GM19455 (cell line): ENCODE measurements around the gene HOXA10.

Experiments used
- ATAC-seq: cut with Tn5 transposase; IDR thresholded peaks from one replicate; pipeline ENCODE4 v1.9.1; 2021; ENCODE audit not compliant: unreplicated experiment

Gene HOXA10

DNA sequence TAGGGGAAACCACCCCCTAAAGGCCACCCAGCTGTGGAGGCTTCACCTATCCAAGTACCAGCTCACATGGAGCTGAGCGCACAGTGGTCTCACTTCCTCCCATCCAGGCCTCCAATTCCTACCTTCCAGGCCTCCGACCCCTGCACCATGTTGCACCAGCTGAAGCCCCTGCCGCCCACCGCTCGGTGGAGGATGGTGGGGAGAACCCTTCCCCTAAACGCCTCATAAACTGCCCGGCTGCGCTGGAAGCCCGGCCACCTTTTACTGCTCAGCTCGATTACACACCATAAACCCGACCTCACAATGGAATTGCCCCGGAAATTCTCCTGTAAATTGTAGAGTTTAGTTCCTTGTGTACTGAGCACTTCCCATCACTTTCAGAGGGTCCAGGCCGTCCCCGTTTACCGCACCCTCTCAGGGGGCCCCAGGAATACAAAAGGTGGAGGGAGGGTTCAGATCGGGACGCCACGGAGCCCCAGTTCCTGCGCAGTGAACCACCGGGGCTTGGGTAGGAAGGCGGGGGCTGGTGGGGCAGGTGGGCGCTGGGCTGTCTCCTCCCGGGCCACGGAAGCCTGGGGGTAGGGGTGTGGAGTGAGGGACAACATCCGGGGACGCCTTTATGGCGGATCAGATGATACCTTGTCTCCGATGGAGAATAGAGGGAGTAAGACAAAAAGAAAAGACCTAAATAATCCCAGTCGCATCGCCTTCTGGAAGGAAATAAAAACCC is 16.3 kb downstream of the HOXA10 start:
- ATAC-seq, result no peak

- ATAC-seq, result no peak
These were observed 17.0 kb downstream of the HOXA10 start for GRCh38 chr7:27156916-27157701.

DNA sequence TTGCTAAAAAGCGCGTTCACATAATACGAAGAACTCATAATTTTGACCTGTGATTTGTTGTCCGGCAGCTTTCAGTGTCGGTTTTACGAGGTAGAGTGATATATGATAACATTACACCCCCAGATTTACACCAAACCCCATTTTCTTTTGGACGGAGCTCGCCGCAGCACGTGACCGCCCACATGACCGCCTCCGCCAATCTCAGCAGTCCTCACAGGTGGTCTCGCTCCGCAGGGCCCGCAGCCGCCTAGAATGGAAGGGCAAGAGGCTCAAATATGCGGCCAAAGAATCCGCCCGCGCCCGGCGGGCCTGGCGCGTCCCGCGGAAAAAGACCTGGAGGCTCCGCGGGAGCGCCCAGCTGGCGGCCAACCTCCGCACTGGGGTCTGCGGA is 17.6 kb downstream of the HOXA10 start, which contains the start of gene HOXA7:
Gene HOXA7 (minus strand): TSS at position 168 of the 391 bp plus-strand sequence. CDS start 130 bp downstream, at position 38.
- no peak for ATAC-seq

- no peak for ATAC-seq
These were observed 18.2 kb downstream of the HOXA10 start for GRCh38 chr7:27155816-27156507.

DNA sequence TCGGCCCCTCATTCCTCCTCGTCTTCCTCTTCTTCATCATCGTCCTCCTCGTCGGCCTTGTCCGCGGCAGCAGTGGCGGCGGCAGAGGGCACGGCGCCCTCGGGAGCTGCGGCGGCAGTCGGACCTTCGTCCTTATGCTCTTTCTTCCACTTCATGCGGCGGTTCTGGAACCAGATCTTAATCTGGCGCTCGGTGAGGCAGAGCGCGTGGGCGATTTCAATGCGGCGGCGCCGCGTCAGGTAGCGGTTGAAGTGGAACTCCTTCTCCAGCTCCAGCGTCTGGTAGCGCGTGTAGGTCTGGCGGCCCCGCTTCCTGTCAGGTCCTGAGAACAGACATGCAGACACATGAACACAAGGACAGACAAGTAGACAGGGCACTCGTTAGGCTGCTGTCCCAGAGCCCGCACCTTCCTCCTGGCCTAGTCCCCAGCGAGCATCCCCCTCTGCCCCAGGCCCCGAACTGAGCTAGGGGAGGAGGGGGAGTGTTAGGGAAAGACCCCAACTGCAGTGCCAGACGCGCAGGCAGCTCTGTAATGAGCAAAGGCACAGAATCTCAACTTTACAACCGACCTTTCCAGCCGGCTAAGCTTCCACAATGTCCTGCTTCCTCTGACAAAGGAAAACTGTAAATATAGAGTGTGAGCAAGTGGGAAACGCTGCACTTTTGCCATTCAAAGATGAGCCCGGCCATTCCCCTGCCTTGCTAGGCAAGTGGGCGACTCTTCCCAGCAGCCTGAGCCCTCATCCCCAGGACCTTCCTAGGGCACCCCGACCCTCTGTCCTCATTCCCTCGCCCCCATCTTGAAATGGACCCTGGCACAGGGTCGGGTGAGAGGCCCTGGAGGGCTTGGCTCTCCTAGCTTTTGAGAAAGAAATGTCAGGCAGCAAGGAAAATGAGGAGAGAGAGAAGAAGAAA is 19.0 kb downstream of the HOXA10 start:
- ATAC-seq, result no peak

DNA sequence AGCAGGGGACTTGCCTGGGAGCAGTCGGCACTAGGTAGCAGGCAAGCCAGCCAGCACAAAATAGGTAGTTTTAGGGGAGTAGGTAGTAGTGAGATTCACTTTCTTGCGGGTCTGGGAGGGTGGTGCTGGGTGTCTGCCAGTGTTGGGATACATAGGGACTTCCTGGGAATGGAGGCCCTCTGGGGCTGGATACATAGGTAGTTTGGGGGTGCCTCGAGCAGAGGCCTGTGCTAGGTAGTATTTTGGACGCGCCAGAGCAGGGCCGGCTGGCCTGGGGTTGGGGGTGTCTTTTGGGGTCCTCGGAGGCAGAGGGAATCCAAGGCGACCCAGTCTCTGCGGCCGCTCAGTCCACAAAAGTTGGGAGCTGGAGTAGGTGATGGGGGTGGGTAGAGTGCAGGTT is 19.8 kb downstream of the HOXA10 start:
- no peak for ATAC-seq

DNA sequence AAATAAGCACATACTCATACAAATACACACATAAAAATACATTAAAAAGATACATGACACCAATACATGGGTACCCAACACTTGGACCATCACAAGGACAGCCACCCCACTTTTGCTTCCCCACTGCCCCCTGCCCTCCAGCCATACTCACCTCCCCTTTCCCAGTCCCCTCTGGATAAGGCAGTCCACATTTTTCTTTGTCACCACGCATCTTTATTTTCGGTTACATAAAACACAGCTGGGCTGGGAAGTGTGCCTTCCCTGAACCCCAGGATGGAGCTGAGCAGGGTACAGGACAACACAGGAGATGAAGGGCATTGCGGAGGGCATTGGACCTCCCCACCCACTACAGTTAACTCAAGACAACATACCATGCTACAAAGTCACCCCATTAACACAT is 20.6 kb downstream of the HOXA10 start:
- no peak for ATAC-seq

DNA sequence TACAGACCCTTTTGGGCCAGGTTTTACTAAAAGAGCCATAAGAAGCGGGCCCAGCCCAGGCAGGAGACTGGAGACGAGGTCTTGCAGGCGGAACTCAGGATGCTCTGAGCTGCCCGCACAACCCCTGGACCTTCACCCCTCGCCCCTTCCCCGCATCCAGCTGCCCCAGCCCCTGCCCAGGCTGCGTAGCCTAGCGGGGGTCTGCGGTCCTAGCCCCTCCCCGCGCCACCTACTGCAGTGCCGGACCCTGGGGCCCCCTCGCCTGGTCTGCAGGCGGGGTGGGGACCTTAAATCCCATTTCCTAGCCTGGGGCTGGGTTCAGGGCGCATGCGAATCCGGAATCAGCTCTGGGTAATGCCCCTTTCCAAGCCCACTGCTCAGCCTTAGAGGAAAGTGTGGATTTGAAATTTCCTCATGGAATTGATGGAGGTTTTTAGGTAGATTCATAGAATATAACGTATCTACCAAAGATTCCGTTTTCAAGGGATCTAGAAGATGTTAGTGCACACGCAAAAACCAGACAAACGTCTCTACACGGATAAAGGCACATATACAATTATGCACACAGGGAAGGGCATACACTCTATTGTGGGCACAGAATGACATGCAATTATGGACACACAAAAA is 21.2 kb downstream of the HOXA10 start:
- ATAC-seq, result no peak

- ATAC-seq, result no peak
These were observed 21.9 kb downstream of the HOXA10 start, which contains the start of gene HOXA3 for GRCh38 chr7:27151931-27152815. TSS of gene HOXA3 (minus strand) at chr7:27152583. CDS start at chr7:27110640, 41,943 bp downstream.

DNA sequence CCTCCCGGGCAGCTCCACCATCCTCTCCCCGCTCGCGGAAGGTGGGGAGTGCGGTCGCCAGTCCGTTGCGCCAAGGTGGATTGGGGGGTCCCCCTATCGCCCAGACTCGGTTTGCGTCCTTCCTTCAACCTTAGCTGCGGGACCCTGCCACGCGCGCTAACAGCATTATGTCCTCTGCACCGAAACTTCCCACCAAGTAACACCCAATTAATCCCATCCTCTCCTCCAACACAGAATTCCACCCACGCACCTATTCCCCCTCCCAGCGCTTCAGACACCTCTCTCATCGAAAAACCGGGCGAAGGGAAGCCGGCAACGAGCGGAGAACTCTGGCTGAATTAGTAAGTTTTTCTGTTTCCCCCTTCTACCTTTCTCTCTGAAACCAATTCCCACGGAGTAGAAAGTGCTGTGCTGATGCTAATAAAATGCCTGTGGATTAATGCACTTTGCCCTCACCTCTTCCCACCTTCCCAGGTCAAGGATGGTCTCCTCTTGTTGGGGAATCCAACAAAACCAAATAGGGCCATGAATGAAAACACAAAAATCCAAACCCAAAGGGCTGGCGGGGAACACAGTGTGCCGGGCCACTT is 22.7 kb downstream of the HOXA10 start:
- no peak for ATAC-seq

DNA sequence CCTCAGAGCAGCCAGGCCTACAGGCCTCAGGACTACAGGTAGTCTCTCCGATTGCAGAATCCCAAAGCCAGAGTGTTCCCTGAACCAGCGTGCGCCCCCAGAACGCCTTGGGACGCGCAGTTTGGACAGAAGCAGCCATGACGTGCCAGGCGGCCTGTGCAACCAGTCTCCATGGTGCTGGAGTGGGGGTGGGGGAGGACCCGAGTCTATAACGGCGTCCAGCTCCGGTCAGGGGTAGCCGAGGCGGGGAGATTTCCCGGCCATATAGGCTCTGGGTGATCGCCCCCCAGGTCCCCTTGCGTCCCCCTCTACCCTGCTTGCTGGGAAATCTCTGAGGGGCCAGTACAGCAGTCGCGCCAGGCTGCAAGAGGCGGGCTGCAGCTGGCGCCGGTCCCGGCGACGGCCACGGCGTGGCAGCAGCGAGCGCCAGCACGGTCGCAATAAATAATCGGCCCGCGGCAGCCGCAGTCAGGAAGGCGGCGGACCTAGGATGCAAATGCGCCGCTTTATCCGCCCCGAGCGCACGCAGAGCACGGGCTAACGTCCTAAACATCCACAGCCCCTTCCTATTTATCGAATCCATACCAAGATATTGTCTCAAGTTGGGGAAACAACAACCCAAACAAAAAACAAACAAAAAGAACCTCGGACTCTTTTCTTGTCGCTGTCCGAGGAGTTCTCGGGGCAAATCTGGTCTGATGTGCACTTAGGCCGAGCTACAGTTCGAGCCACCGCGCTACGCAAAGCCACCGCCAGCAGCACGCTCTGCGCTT is 23.4 kb downstream of the HOXA10 start:
- ATAC-seq, result peak; percentile 84

- no peak for ATAC-seq
These were observed 24.1 kb downstream of the HOXA10 start for GRCh38 chr7:27149842-27150567.

- no peak for ATAC-seq
These were observed 25.1 kb downstream of the HOXA10 start for GRCh38 chr7:27148756-27149641.

- no peak for ATAC-seq
These were observed 25.9 kb downstream of the HOXA10 start for GRCh38 chr7:27148031-27148755.

- no peak for ATAC-seq
These were observed 26.7 kb downstream of the HOXA10 start, which contains the start of gene HOXA6 for GRCh38 chr7:27147199-27148030. TSS of gene HOXA6 (minus strand) at chr7:27147774. CDS start at chr7:27147749, 25 bp downstream.
